ENCODE results near the gene SGCA. TPM values are rescaled to one million over a fixed set of nuclear protein-coding genes. Genes with fewer than 3 reads are reported as not detected.

Gene SGCA
- total and polyA plus RNA-seq, 2 donors (not counting 3 experiments of a cell fraction or from before 2014, with no cell fraction given), result not detected

- no peak for TF ChIP-seq MYC (IDR thresholded peaks at IDR 0.05; ENCODE audit: low read depth, low read length)
- no peak for TF ChIP-seq FOS (IDR thresholded peaks at IDR 0.05; ENCODE audit: borderline replicate concordance, insufficient read depth, low read length)
- H3K9ac ChIP-seq (replicated peaks; ENCODE audit: extremely low read depth, insufficient read depth, low read length), result no peak overlapping the region
- no peaks in the 10 kb centered on the region for H3K27me3 ChIP-seq (ENCODE audit: control insufficient read depth in 2 of 2, insufficient read depth in 2 of 2, low read length in 2 of 2)
- no peaks in the 10 kb centered on the region for H3K36me3 ChIP-seq (ENCODE audit: control insufficient read depth in 2 of 2, extremely low read depth in 1 of 2, insufficient read depth in 2 of 2, low read length in 2 of 2)
- BruUV-seq (replicated peaks), result no TSS peak
- ChIA-PET CTCF (interaction anchor here (1.1 to 1.6 kb wide), 6 partner anchors 7 to 20 kb away, joined by 3 to 8 read pairs (median 4); no protein-coding TSS in a partner anchor), POLR2A (no interaction called here)
- no peak overlapping the region for H3K4me3 ChIP-seq (replicated peaks in 1 of 3; ENCODE audit: insufficient read depth in 1 of 3, low read depth in 1 of 3, low read length in 3 of 3)
- H3K4me2 ChIP-seq (ENCODE audit: insufficient read depth, low read length), result no peak overlapping the region
- H3K9me3 ChIP-seq (replicated peaks; ENCODE audit: control insufficient read depth, insufficient read depth, low read length), result no peaks in the 10 kb centered on the region
- no peaks in the 10 kb centered on the region for H3K79me2 ChIP-seq (ENCODE audit: control insufficient read depth, insufficient read depth, low read length)
- H3K4me1 ChIP-seq (ENCODE audit: control insufficient read depth, extremely low read depth, insufficient read depth, low read length), result peaks cover 12% of the 10 kb centered on the region
- FAIRE-seq (no peak), DNase-seq (ENCODE audit: low read depth, low spot score) (no peak)
- intact Hi-C loops (cut with micrococcal nuclease) (no loop called here), dilution Hi-C loops (cut with MboI; ENCODE audit: extremely low pct_ligation_motif_present, low sequenced_read_pairs) (no loop called here)
- no peak overlapping the region for H2AFZ ChIP-seq (ENCODE audit: low read depth, low read length)
- H4K20me1 ChIP-seq (replicated peaks; ENCODE audit: control insufficient read depth, extremely low read depth, insufficient read depth, low read length), result no peaks in the 10 kb centered on the region
- no peak overlapping the region for H3K27ac ChIP-seq (ENCODE audit: insufficient read depth, low read depth, low read length)
- H3K9me1 ChIP-seq (replicated peaks; ENCODE audit: control insufficient read depth, extremely low read depth, insufficient read depth, low read length), result no peaks in the 10 kb centered on the region
Observed at GRCh38 chr17:50181591-50182560, 16.1 kb downstream of the SGCA start.

GRCh38 chr17:50182783-50183420 lies 17.1 kb downstream of the SGCA start:
- intact Hi-C loops (cut with micrococcal nuclease) (no loop called here), dilution Hi-C loops (cut with MboI; ENCODE audit: extremely low pct_ligation_motif_present, low sequenced_read_pairs) (no loop called here)
- no peaks in the 10 kb centered on the region for H3K79me2 ChIP-seq (ENCODE audit: control insufficient read depth, insufficient read depth, low read length)
- no peaks in the 10 kb centered on the region for H3K9me3 ChIP-seq (replicated peaks; ENCODE audit: control insufficient read depth, insufficient read depth, low read length)
- no peaks in the 10 kb centered on the region for H4K20me1 ChIP-seq (replicated peaks; ENCODE audit: control insufficient read depth, extremely low read depth, insufficient read depth, low read length)
- DNase-seq (ENCODE audit: low read depth, low spot score) (no peak), FAIRE-seq (no peak)
- H3K27me3 ChIP-seq (ENCODE audit: control insufficient read depth in 2 of 2, insufficient read depth in 2 of 2, low read length in 2 of 2), result no peaks in the 10 kb centered on the region
- no peak overlapping the region for H3K27ac ChIP-seq (ENCODE audit: insufficient read depth, low read depth, low read length)
- ChIA-PET POLR2A (no interaction called here), CTCF (interaction anchor here (0.6 to 1.3 kb wide), 3 partner anchors 8 to 18 kb away, joined by 3 read pairs; no protein-coding TSS in a partner anchor)
- peaks cover 7% of the 10 kb centered on the region for H3K4me1 ChIP-seq (ENCODE audit: control insufficient read depth, extremely low read depth, insufficient read depth, low read length)
- TF ChIP-seq MYC (IDR thresholded peaks at IDR 0.05; ENCODE audit: low read depth, low read length) (no peak), POLR2A (IDR thresholded peaks at IDR 0.05; ENCODE audit: low read depth, low read length) (no peak), POLR2AphosphoS5 (IDR thresholded peaks at IDR 0.05; ENCODE audit: insufficient read depth, low read depth, low read length) (no peak), MAX (IDR thresholded peaks at IDR 0.05; ENCODE audit: insufficient read depth, insufficient read length) (no peak)
- no peaks in the 10 kb centered on the region for H3K9me1 ChIP-seq (replicated peaks; ENCODE audit: control insufficient read depth, extremely low read depth, insufficient read depth, low read length)
- H3K4me2 ChIP-seq (ENCODE audit: insufficient read depth, low read length), result no peak overlapping the region
- H2AFZ ChIP-seq (ENCODE audit: low read depth, low read length), result no peak overlapping the region
- no peak overlapping the region for H3K9ac ChIP-seq (replicated peaks; ENCODE audit: extremely low read depth, insufficient read depth, low read length)
- BruUV-seq (replicated peaks), result no TSS peak
- H3K36me3 ChIP-seq (ENCODE audit: control insufficient read depth in 2 of 2, extremely low read depth in 1 of 2, insufficient read depth in 2 of 2, low read length in 2 of 2), result no peaks in the 10 kb centered on the region
- no peak overlapping the region for H3K4me3 ChIP-seq (replicated peaks in 1 of 3; ENCODE audit: insufficient read depth in 1 of 3, low read depth in 1 of 3, low read length in 3 of 3)

Data from endothelial cell of umbilical vein (primary cell).